ENCODE measurements around the gene SH2D3A.
"Not testable (repeated sequence)": the region's sequence is repeated elsewhere in the genome, so short reads cannot be mapped to it uniquely, and the experiment has no call there.

Gene SH2D3A

GRCh38 chr19:6754653-6755463 is 12.4 kb downstream of the SH2D3A start:
- DNase-seq = no peak

GRCh38 chr19:6754136-6754535 is 13.1 kb downstream of the SH2D3A start:
- no peak for DNase-seq

GRCh38 chr19:6753178-6754031 is 13.8 kb downstream of the SH2D3A start:
- DNase-seq = peak; percentile 81 to 92

GRCh38 chr19:6752256-6753177 is 14.7 kb downstream of the SH2D3A start:
- no peak for DNase-seq

GRCh38 chr19:6751189-6751588 is 16.0 kb downstream of the SH2D3A start:
- no peak for DNase-seq

GRCh38 chr19:6750062-6750461 is 17.2 kb downstream of the SH2D3A start:
- no peak for DNase-seq

GRCh38 chr19:6748543-6748942 is 18.7 kb downstream of the SH2D3A start:
- DNase-seq = not testable (repeated sequence)

- DNase-seq = no peak
Measured at GRCh38 chr19:6745965-6746364, 21.3 kb downstream of the SH2D3A start.

- no peak for DNase-seq
Measured at GRCh38 chr19:6744381-6745301, 22.6 kb downstream of the SH2D3A start.

GRCh38 chr19:6743714-6744380 is 23.4 kb downstream of the SH2D3A start:
- no peak for DNase-seq

- no peak for DNase-seq
Measured at GRCh38 chr19:6743066-6743465, 24.2 kb downstream of the SH2D3A start.

- peak in 1 of 2 donors; percentile 57 for DNase-seq
Measured at GRCh38 chr19:6740589-6741343, 26.5 kb downstream of the SH2D3A start.

- DNase-seq = peak; percentile 67 to 86
Measured at GRCh38 chr19:6739883-6740588, 27.2 kb downstream of the SH2D3A start.

GRCh38 chr19:6739390-6739882 is 27.8 kb downstream of the SH2D3A start, which contains the start of gene TRIP10:
TSS of gene TRIP10 (plus strand) at chr19:6739680. CDS start at chr19:6739762, 82 bp downstream.
- DNase-seq = peak; percentile 68 to 92

- DNase-seq = no peak
Measured at GRCh38 chr19:6738787-6739389, 28.3 kb downstream of the SH2D3A start.

GRCh38 chr19:6737873-6738786 is 29.1 kb downstream of the SH2D3A start:
- DNase-seq = peak; percentile 75 to 76

- DNase-seq = peak; percentile 99 to 100
Measured at GRCh38 chr19:6737284-6737872, 29.9 kb downstream of the SH2D3A start, which contains the start of gene GPR108. TSS of gene GPR108 (minus strand) at chr19:6737580. CDS start at chr19:6737576, 4 bp downstream.

All from inflammatory macrophage treated with lipopolysaccharide for 1 hour (primary cell).